22Rv1 (cell line): Measurements from ENCODE around the gene NDUFS8.

Source experiments
- H3K27ac ChIP-seq: fragments of 450-650 bp; 2 replicates; pipeline ENCODE4 v1.5.1; 2017
- ZFX ChIP-seq: fragments of 450-650 bp; IDR thresholded peaks from 2 replicates; pipeline ENCODE4 v1.6.1; 2017; ENCODE audit warnings: antibody characterized with exemption, borderline replicate concordance
- TF ChIP-seq, protein P1 (sequence below): fragments of 450-650 bp; IDR thresholded peaks from 2 replicates; pipeline ENCODE4 v1.5.1; 2017; ENCODE audit warnings: mild to moderate bottlenecking

Gene NDUFS8

GRCh38 chr11:68057807-68058206, 27.3 kb downstream of the NDUFS8 start:
- no peak for TF ChIP-seq ZFX
- TF ChIP-seq, protein P1, sequence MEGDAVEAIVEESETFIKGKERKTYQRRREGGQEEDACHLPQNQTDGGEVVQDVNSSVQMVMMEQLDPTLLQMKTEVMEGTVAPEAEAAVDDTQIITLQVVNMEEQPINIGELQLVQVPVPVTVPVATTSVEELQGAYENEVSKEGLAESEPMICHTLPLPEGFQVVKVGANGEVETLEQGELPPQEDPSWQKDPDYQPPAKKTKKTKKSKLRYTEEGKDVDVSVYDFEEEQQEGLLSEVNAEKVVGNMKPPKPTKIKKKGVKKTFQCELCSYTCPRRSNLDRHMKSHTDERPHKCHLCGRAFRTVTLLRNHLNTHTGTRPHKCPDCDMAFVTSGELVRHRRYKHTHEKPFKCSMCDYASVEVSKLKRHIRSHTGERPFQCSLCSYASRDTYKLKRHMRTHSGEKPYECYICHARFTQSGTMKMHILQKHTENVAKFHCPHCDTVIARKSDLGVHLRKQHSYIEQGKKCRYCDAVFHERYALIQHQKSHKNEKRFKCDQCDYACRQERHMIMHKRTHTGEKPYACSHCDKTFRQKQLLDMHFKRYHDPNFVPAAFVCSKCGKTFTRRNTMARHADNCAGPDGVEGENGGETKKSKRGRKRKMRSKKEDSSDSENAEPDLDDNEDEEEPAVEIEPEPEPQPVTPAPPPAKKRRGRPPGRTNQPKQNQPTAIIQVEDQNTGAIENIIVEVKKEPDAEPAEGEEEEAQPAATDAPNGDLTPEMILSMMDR = no peak
- no peak overlapping the region for H3K27ac ChIP-seq

GRCh38 chr11:68061508-68061907, 31.0 kb downstream of the NDUFS8 start:
- no peak overlapping the region for H3K27ac ChIP-seq
- TF ChIP-seq, protein P1 = no peak
- no peak for TF ChIP-seq ZFX

- no peak overlapping the region for H3K27ac ChIP-seq
- TF ChIP-seq, protein P1 = no peak
- no peak for TF ChIP-seq ZFX
Measured at GRCh38 chr11:68064926-68065325, 34.4 kb downstream of the NDUFS8 start.

- TF ChIP-seq ZFX = no peak
- TF ChIP-seq, protein P1 = no peak
Measured at GRCh38 chr11:68065841-68066240, 35.4 kb downstream of the NDUFS8 start.

DNA sequence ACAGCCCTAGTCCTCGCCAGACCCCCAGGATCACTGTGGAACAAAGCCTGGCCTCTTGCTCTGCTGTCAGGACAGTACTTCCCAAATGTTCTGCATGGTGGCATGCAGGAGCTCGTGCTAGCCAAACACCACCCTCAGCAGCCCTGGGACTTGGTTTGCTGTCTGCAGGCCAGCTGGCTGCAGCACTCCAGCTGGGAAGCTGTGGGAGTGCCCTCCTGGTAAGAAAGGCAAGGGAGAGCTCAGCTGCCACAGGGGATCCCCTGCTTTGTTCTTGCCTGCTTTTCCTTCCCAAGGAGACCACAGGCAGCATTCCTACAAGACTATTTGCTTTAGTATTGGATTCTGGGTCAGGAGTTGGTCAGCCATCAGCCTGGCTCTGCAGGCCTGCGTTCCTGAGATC, 36.3 kb downstream of the NDUFS8 start:
- no peak overlapping the region for H3K27ac ChIP-seq
- TF ChIP-seq, protein P1 = no peak
- TF ChIP-seq ZFX = no peak

More at GRCh38 chr11:68065841-68066240, 35.4 kb downstream of the NDUFS8 start:
- H3K27ac ChIP-seq = no peak overlapping the region

GRCh38 chr11:68067991-68068390, 37.5 kb downstream of the NDUFS8 start:
- no peak for TF ChIP-seq ZFX
- TF ChIP-seq, protein P1 = no peak
- H3K27ac ChIP-seq = no peak overlapping the region

DNA sequence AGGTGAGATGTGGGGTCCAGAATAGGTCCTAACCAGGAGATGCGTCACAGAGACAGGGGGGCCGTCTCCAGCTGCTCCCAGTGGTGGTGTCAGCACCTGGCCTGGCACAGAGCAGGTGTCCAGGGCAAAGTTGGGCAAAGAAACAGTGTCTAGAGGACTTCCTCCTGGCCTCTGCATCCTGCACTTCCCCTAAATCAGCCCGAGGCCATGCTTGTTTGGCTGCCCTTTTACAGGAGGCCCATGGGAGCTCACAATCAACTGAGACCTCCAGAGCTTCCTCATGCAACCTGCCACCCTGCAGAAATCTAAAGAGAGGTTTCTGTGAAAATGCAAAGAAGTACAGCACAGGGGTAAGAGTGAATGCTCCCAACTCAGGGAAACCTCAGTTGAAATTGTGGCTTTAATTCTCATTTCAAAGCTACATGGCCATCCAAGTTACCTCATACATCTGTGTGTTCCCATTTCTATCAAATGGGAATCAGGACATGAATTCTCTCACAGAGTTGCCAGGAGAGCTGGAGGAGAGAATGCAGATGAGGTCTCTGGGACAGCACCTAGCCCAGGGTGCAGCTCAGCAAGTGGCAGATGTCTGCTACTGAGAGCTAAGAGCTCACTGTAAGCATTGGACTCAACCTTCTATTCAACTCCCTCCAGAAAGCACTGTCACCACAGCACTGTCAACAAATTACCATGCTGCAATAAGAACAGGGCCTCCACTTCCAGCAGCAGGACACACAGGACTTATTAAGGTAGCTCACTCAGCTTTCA, 41.0 kb downstream of the NDUFS8 start:
- no peak overlapping the region for H3K27ac ChIP-seq
- TF ChIP-seq, protein P1 = no peak
- TF ChIP-seq ZFX = no peak
